ENCODE data around the gene DUS2.

GRCh38 chr16:68079376-68079625 is 56.2 kb downstream of the DUS2 start:
- no peak for TF ChIP-seq CTCF (conservative IDR thresholded peaks at IDR 0.05 in 1 of 2, IDR thresholded peaks at IDR 0.05 in 1 of 2; ENCODE audit: extremely low read depth in 1 of 2, insufficient read depth in 1 of 2, low read depth in 1 of 2, low read length in 2 of 2)
- no peak for TF ChIP-seq EZH2 (IDR thresholded peaks at IDR 0.05; ENCODE audit: borderline replicate concordance, low read length)

Measured in mammary epithelial cell (primary cell).